Peyer's patch (tissue), 4 donors: ENCODE measurements around the gene HACD2.

Source experiments
- CTCF ChIP-seq, 6 experiments: fragments of 450-650 bp in 4 of 6; fragments of 200-600 bp in 2 of 6; sonication (generic) in 1 of 6; IDR thresholded peaks; one replicate each; pipeline ENCODE4 v1.5.1; 2017 to 2019; ENCODE audit warnings: antibody characterized with exemption in 6 of 6, mild to moderate bottlenecking in 3 of 6, moderate library complexity in 1 of 6
- POLR2A ChIP-seq, 2 donors: fragments of 450-650 bp; IDR thresholded peaks; one replicate each; pipeline ENCODE4 v1.5.1; 2017; ENCODE audit warnings: antibody characterized with exemption in 2 of 2, mild to moderate bottlenecking in 2 of 2, moderate library complexity in 2 of 2

- no peak for TF ChIP-seq CTCF (IDR thresholded peaks at IDR 0.05)
- peak; percentile 89 to 96 for TF ChIP-seq POLR2A (IDR thresholded peaks at IDR 0.05)
These were observed at the start of gene HACD2 for GRCh38 chr3:123584988-123585937.
